GM12873 (cell line): ENCODE measurements around the gene ESR2.

Experiments
- CTCF ChIP-seq: IDR thresholded peaks from 2 replicates; pipeline ENCODE4 v1.5.1; 2012; ENCODE audit warnings: low read depth, mild to moderate bottlenecking, moderate library complexity, low read length, control low read depth; ENCODE audit not compliant: insufficient read depth; ENCODE audit errors: missing control alignments

Gene ESR2

GRCh38 chr14:64244279-64244678 is 49.9 kb downstream of the ESR2 start:
- TF ChIP-seq CTCF = no peak

GRCh38 chr14:64238631-64239030 is 55.5 kb downstream of the ESR2 start:
- TF ChIP-seq CTCF = no peak

GRCh38 chr14:64238049-64238448 is 56.1 kb downstream of the ESR2 start:
- no peak for TF ChIP-seq CTCF

- TF ChIP-seq CTCF = no peak
These were observed 58.2 kb downstream of the ESR2 start for GRCh38 chr14:64235652-64236640.

- TF ChIP-seq CTCF = no peak
These were observed 59.1 kb downstream of the ESR2 start for GRCh38 chr14:64234877-64235651.

- no peak for TF ChIP-seq CTCF
These were observed 60.5 kb downstream of the ESR2 start for GRCh38 chr14:64233531-64234190.
